Smooth muscle cell (in vitro differentiated cells): ENCODE measurements around the gene AVL9. TPM values are rescaled to one million over a fixed set of nuclear protein-coding genes. Genes with fewer than 3 reads are reported as not detected.
"Not testable (repeated sequence)": the region's sequence is repeated elsewhere in the genome, so short reads cannot be mapped to it uniquely, and the experiment has no call there.

Source experiments
- DNase-seq: peaks from one replicate; lab custom pipeline; 2025; ENCODE audit not compliant: unreplicated experiment; lab: John Stamatoyannopoulos, UW
- H2AFZ ChIP-seq: fragments of 200-600 bp; sonication (generic); 2 replicates; pipeline ENCODE4 v1.6.0; 2016; ENCODE audit warnings: antibody characterized with exemption, low read depth, mild to moderate bottlenecking
- H3F3A ChIP-seq: fragments of 200-600 bp; sonication (generic); 2 replicates; pipeline ENCODE4 v1.6.0; 2017; ENCODE audit warnings: antibody characterized with exemption, low read depth
- H3K27ac ChIP-seq: fragments of 200-600 bp; sonication (generic); 2 replicates; pipeline ENCODE4 v1.5.1; 2016; ENCODE audit warnings: low read depth, mild to moderate bottlenecking
- H3K27me3 ChIP-seq: fragments of 200-600 bp; sonication (generic); 2 replicates; pipeline ENCODE4 v1.6.1; 2016; ENCODE audit warnings: low read depth, mild to moderate bottlenecking
- H3K36me3 ChIP-seq: fragments of 200-600 bp; sonication (generic); 2 replicates; pipeline ENCODE4 v1.5.1; 2016; ENCODE audit warnings: low read depth
- H3K4me1 ChIP-seq: fragments of 200-600 bp; sonication (generic); 2 replicates; pipeline ENCODE4 v1.5.1; 2016; ENCODE audit warnings: low read depth
- H3K4me2 ChIP-seq: fragments of 200-600 bp; sonication (generic); 2 replicates; pipeline ENCODE4 v1.6.0; 2016; ENCODE audit warnings: mild to moderate bottlenecking
- H3K4me3 ChIP-seq: fragments of 200-600 bp; sonication (generic); 2 replicates; pipeline ENCODE4 v1.5.1; 2016; ENCODE audit warnings: mild to moderate bottlenecking
- H3K79me2 ChIP-seq: fragments of 200-600 bp; sonication (generic); 2 replicates; pipeline ENCODE4 v1.6.0; 2016; ENCODE audit warnings: low read depth, mild to moderate bottlenecking
- H3K9ac ChIP-seq: fragments of 200-600 bp; sonication (generic); 2 replicates; pipeline ENCODE4 v1.6.0; 2016; ENCODE audit warnings: low read depth
- H3K9me3 ChIP-seq: fragments of 200-600 bp; sonication (generic); replicated peaks from 2 replicates; pipeline ENCODE4 v1.5.1; 2016; ENCODE audit warnings: low read depth
- H4K20me1 ChIP-seq: fragments of 200-600 bp; sonication (generic); 2 replicates; pipeline ENCODE4 v1.6.0; 2016; ENCODE audit warnings: low read depth
- WGBS: methylation state at CpG from one replicate; pipeline ENCODE4 v1.1.7; 2016; ENCODE audit warnings: low lambda C conversion rate; 5-methylcytosine and 5-hydroxymethylcytosine counted together
- polyA plus RNA-seq: library from polyadenylated mRNA; unstranded; fragments of >200 nt; fragmentation: Nextera tagmentation; extraction: Ambion mirVana; gene quantifications from 2 replicates; pipeline ENCODE4 v1.2.1, GENCODE V29; 2016
- total RNA-seq: library from RNA; depleted of rRNA; stranded (reverse); fragments of >200 nt; gene quantifications from 2 replicates; pipeline ENCODE4 v1.2.3, GENCODE V29; 2014
- TF ChIP-seq, protein P1 (sequence below): fragments of 200-600 bp; sonication (generic); IDR thresholded peaks from 2 replicates; pipeline ENCODE4 v1.5.1; 2017; ENCODE audit warnings: borderline replicate concordance, mild to moderate bottlenecking, antibody characterized with exemption; ENCODE audit not compliant: insufficient read depth, poor library complexity, severe bottlenecking

The AVL9 gene
- total and polyA plus RNA-seq, 2 experiments from 2014 or later, result 13.1 to 32.3 TPM

GRCh38 chr7:32591938-32592337 is 96.6 kb downstream of the AVL9 start:
- Histone ChIP-seq H2AFZ (no peak overlapping the region), H3F3A (peaks cover 9% of the 10 kb centered on the region), H3K4me3 (no peak overlapping the region), H3K27me3 (no peaks in the 10 kb centered on the region), H3K36me3 (no peaks in the 10 kb centered on the region), H3K4me2 (no peak overlapping the region), H3K9ac (no peak overlapping the region), H3K4me1 (peaks cover 8% of the 10 kb centered on the region), H4K20me1 (no peaks in the 10 kb centered on the region), H3K9me3 (no peaks in the 10 kb centered on the region), H3K27ac (no peak overlapping the region), H3K79me2 (no peaks in the 10 kb centered on the region)
- TF ChIP-seq, protein P1, sequence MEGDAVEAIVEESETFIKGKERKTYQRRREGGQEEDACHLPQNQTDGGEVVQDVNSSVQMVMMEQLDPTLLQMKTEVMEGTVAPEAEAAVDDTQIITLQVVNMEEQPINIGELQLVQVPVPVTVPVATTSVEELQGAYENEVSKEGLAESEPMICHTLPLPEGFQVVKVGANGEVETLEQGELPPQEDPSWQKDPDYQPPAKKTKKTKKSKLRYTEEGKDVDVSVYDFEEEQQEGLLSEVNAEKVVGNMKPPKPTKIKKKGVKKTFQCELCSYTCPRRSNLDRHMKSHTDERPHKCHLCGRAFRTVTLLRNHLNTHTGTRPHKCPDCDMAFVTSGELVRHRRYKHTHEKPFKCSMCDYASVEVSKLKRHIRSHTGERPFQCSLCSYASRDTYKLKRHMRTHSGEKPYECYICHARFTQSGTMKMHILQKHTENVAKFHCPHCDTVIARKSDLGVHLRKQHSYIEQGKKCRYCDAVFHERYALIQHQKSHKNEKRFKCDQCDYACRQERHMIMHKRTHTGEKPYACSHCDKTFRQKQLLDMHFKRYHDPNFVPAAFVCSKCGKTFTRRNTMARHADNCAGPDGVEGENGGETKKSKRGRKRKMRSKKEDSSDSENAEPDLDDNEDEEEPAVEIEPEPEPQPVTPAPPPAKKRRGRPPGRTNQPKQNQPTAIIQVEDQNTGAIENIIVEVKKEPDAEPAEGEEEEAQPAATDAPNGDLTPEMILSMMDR, result no peak
- no peak for DNase-seq
- 93% methylated on average over 3 of the region's 3 CpGs for WGBS

GRCh38 chr7:32592701-32593100 is 97.4 kb downstream of the AVL9 start:
- TF ChIP-seq, protein P1, result no peak
- Histone ChIP-seq H3K9me3 (no peaks in the 10 kb centered on the region), H3K4me1 (peaks cover 8% of the 10 kb centered on the region), H4K20me1 (no peaks in the 10 kb centered on the region), H3K9ac (no peak overlapping the region), H3K36me3 (no peaks in the 10 kb centered on the region), H3K4me2 (no peak overlapping the region), H3F3A (peaks cover 6% of the 10 kb centered on the region), H3K27me3 (no peaks in the 10 kb centered on the region), H3K4me3 (no peak overlapping the region), H3K79me2 (no peaks in the 10 kb centered on the region), H3K27ac (no peak overlapping the region), H2AFZ (no peak overlapping the region)
- WGBS, result 93% methylated on average over 4 of the region's 4 CpGs
- DNase-seq, result no peak

- H3K79me2 ChIP-seq, result no peaks in the 10 kb centered on the region
- WGBS, result 94% methylated on average over 5 of the region's 5 CpGs
Measured at GRCh38 chr7:32594965-32595490, 99.7 kb downstream of the AVL9 start.

GRCh38 chr7:32601196-32601595 is 105.9 kb downstream of the AVL9 start:
- not testable (repeated sequence) for H3K4me1 ChIP-seq, DNase-seq, H3K27me3 ChIP-seq, H3K9ac ChIP-seq, H2AFZ ChIP-seq, H3K36me3 ChIP-seq, H3K27ac ChIP-seq, H3K79me2 ChIP-seq, H3K9me3 ChIP-seq, H3F3A ChIP-seq, H4K20me1 ChIP-seq, H3K4me2 ChIP-seq, H3K4me3 ChIP-seq
- 93% methylated on average over 4 of the region's 4 CpGs for WGBS

More at GRCh38 chr7:32594965-32595490, 99.7 kb downstream of the AVL9 start:
- no peaks in the 10 kb centered on the region for H3K9me3 ChIP-seq
- DNase-seq, result no peak
- H3K4me2 ChIP-seq, result no peak overlapping the region
- H2AFZ ChIP-seq, result no peak overlapping the region
- H3K4me1 ChIP-seq, result no peaks in the 10 kb centered on the region
- H3K27me3 ChIP-seq, result no peaks in the 10 kb centered on the region
- no peaks in the 10 kb centered on the region for H3K36me3 ChIP-seq
- no peaks in the 10 kb centered on the region for H4K20me1 ChIP-seq
- no peak overlapping the region for H3K9ac ChIP-seq
- no peaks in the 10 kb centered on the region for H3F3A ChIP-seq
- H3K27ac ChIP-seq, result no peak overlapping the region
- H3K4me3 ChIP-seq, result no peak overlapping the region
- TF ChIP-seq, protein P1, result no peak
